Measurements from ENCODE around the gene EEA1. TPM values are rescaled to one million over a fixed set of nuclear protein-coding genes. Genes with fewer than 3 reads are reported as not detected.
A peak's percentile ranks its signal among the peaks of the same experiment; 100 is the strongest.

The EEA1 gene
- total RNA-seq, 6 experiments from 2014 or later = 8.9 to 20.3 (median 16.3) TPM

DNA sequence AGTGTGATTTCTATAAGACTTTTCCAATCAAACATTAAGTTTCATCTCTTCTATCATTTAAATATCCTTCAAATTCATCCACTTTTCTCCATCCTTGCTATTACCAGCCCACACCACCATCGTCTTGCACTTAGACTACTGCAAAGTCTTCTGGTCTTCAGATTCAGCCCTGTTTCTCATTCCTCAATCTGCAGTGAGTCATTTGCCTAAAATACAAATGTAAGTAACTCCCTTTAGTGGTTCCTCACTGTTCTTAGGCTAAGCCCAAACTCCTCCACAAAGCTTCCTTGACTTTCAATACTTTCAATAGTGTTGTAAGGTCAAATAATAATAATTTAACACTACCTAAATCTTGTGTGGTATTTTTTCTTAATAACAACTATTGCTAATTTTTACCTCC is 143.1 kb downstream of the EEA1 start:
- TF ChIP-seq, protein P1, sequence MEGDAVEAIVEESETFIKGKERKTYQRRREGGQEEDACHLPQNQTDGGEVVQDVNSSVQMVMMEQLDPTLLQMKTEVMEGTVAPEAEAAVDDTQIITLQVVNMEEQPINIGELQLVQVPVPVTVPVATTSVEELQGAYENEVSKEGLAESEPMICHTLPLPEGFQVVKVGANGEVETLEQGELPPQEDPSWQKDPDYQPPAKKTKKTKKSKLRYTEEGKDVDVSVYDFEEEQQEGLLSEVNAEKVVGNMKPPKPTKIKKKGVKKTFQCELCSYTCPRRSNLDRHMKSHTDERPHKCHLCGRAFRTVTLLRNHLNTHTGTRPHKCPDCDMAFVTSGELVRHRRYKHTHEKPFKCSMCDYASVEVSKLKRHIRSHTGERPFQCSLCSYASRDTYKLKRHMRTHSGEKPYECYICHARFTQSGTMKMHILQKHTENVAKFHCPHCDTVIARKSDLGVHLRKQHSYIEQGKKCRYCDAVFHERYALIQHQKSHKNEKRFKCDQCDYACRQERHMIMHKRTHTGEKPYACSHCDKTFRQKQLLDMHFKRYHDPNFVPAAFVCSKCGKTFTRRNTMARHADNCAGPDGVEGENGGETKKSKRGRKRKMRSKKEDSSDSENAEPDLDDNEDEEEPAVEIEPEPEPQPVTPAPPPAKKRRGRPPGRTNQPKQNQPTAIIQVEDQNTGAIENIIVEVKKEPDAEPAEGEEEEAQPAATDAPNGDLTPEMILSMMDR (IDR thresholded peaks at IDR 0.05) = no peak
- no peak for TF ChIP-seq POLR2A (IDR thresholded peaks at IDR 0.05)
- Histone ChIP-seq H3K9me3 (no peaks in the 10 kb centered on the region), H3K27me3 (no peaks in the 10 kb centered on the region), H3K36me3 (no peaks in the 10 kb centered on the region), H3K27ac (no peak overlapping the region), H3K4me1 (no peaks in the 10 kb centered on the region), H3K4me3 (no peak overlapping the region)
- 89% methylated on average over 1 of the region's 1 CpG for WGBS (ENCODE audit: insufficient coverage, low coverage, low lambda C conversion rate, missing lambda C conversion rate)
- DNase-seq = no peak
- ATAC-seq = no peak
- intact Hi-C loops (cut with DNase I) = no loop called here

DNA sequence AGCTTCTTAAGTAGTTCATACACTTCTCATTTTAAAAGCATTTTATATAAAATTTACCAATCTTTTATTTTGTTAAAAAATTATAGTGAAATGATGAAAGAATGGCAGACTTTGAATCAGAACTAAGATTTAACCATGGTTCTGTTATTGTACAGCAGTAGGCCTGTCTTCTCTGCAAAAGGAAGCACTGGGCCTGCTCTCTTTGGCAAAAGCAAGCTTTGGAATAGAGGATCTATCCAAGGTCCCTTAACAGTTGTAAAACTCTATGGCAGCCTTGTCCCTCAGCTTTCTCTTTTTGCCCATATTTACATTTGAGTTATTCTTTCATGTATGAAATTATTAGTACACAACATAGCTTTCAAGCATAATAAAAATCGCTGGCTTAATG is 143.5 kb downstream of the EEA1 start:
- H3K4me3 ChIP-seq = no peak overlapping the region
- 92% methylated on average over 1 of the region's 1 CpG for WGBS (ENCODE audit: insufficient coverage, low coverage, low lambda C conversion rate, missing lambda C conversion rate)
- intact Hi-C loops (cut with DNase I) = no loop called here
- H3K27ac ChIP-seq = no peak overlapping the region
- H3K36me3 ChIP-seq = no peaks in the 10 kb centered on the region
- no peak for DNase-seq
- ATAC-seq = peak in 1 of 4 donors; percentile 12
- no peak for TF ChIP-seq POLR2A (IDR thresholded peaks at IDR 0.05)
- TF ChIP-seq, protein P1 (IDR thresholded peaks at IDR 0.05) = no peak
- H3K9me3 ChIP-seq = no peaks in the 10 kb centered on the region
- H3K27me3 ChIP-seq = no peaks in the 10 kb centered on the region
- peaks cover 0 to under 1% (median 0%) of the 10 kb centered on the region in 4 donors for H3K4me1 ChIP-seq

DNA sequence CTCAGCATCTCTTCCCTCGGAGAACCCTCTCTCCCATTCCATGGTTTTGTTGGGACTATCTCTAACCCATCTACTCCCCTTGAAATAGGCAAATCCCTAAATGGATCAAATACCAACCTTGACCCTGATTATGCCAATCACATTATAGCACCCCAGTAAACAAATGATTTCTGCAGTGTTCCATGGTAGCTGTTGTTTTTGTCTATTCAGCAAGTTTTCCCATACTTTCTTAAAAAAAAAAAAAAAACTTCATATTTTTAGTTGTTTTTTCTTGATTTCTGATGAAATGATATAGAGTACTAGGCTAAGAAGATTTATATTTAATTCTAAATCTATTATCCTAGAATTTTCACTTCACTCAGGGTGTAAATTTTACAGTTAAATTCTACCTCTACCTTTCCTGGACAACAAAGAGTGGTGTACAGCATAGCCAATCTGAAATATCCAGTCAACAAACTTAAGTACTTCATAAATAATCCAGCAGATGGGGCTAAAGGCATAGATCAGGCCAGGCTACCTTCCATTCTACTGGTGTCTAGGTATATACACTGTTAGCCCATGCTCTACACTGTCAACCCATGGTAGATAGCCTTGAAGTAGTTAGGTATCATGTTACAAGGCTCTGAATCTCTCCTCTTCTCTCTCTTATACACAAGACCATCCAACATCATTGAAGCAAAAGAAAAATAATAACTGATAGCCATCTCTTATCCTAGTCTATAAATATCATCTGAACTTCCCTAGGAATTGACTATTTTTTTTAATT is 144.1 kb downstream of the EEA1 start:
- Histone ChIP-seq H3K27ac (no peak overlapping the region), H3K36me3 (no peaks in the 10 kb centered on the region), H3K4me1 (peaks cover 0 to 6% (median under 1%) of the 10 kb centered on the region in 4 donors), H3K27me3 (no peaks in the 10 kb centered on the region), H3K4me3 (no peak overlapping the region), H3K9me3 (no peaks in the 10 kb centered on the region)
- DNase-seq (no peak), ATAC-seq (peak; percentile 98 to 99 (median 99))
- no peak for TF ChIP-seq POLR2A (IDR thresholded peaks at IDR 0.05)
- TF ChIP-seq, protein P1 (IDR thresholded peaks at IDR 0.05) = peak; percentile 52 to 72 (median 58)
- WGBS (ENCODE audit: insufficient coverage, low coverage, low lambda C conversion rate, missing lambda C conversion rate) = 86% methylated on average over 1 of the region's 1 CpG
- intact Hi-C loops (cut with DNase I) = no loop called here

DNA sequence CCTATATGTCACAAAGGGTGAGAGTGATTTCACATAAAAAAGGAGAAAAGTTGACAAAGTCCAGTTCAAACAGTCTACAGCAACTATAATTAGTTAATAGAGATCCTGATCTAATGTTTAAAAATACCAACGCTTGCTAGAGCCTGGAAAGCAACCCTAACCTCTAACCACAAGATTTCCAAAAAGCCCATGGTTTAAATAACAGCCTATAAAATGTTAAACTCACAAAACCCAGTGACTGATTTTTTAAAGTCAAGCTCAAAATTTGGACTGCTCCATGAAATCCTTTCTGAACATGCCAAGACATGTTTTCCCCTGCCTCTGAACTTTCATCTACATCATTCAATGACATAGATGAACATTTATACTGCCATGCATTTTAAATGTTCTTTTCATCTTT is 144.7 kb downstream of the EEA1 start:
- no peak overlapping the region for H3K27ac ChIP-seq
- intact Hi-C loops (cut with DNase I) = no loop called here
- TF ChIP-seq POLR2A (IDR thresholded peaks at IDR 0.05) = no peak
- TF ChIP-seq, protein P1 (IDR thresholded peaks at IDR 0.05) = no peak
- peaks cover 0 to 12% (median 3%) of the 10 kb centered on the region in 4 donors for H3K4me1 ChIP-seq
- no peaks in the 10 kb centered on the region for H3K27me3 ChIP-seq
- no peaks in the 10 kb centered on the region for H3K36me3 ChIP-seq
- no peaks in the 10 kb centered on the region for H3K9me3 ChIP-seq
- no peak for ATAC-seq
- H3K4me3 ChIP-seq = no peak overlapping the region
- DNase-seq = no peak
- WGBS (ENCODE audit: insufficient coverage, low coverage, low lambda C conversion rate, missing lambda C conversion rate) = 58% methylated on average over 1 of the region's 1 CpG

Data from right lobe of liver (tissue), 6 donors.